CD4-positive, CD25-positive, alpha-beta regulatory T cell (primary cell): ENCODE data around the gene SYCE3. TPM values are rescaled to one million over a fixed set of nuclear protein-coding genes. Genes with fewer than 3 reads are reported as not detected.

Experiments
- ATAC-seq, 2 donors: fragments of 150-1000 bp; cut with Tn5 transposase; one replicate each; pipeline ENCODE4 v1.10.0; 2021; ENCODE audit warnings: low read depth in 2 of 2, moderate number of reproducible peaks in 2 of 2, moderate library complexity in 1 of 2
- DNase-seq, 3 donors: peaks; one replicate each; pipeline versions ENCODE4 v3.0.0 to v3.0.0-alpha.2; 2012 to 2022; ENCODE audit warnings: mixed read lengths in 1 of 3
- H3K27ac ChIP-seq: one replicate; pipeline ENCODE4 v1.7.0; 2013; ENCODE audit warnings: mild to moderate bottlenecking, low read length; ENCODE audit not compliant: insufficient read depth, poor library complexity, severe bottlenecking
- H3K27me3 ChIP-seq: one replicate; pipeline ENCODE4 v1.7.0; 2013; ENCODE audit warnings: low read length; ENCODE audit not compliant: control insufficient read depth, insufficient read depth
- H3K36me3 ChIP-seq: one replicate; pipeline ENCODE4 v1.7.0; 2013; ENCODE audit warnings: mild to moderate bottlenecking, low read length, moderate library complexity; ENCODE audit not compliant: control insufficient read depth, insufficient read depth
- H3K4me1 ChIP-seq: 2 replicates; pipeline ENCODE4 v1.7.0; 2013; ENCODE audit warnings: mild to moderate bottlenecking, low read length; ENCODE audit not compliant: insufficient read depth, control insufficient read depth, poor library complexity, severe bottlenecking
- H3K4me3 ChIP-seq: one replicate; pipeline ENCODE4 v1.7.0; 2013; ENCODE audit warnings: low read depth, mild to moderate bottlenecking, low read length, moderate library complexity
- H3K9me3 ChIP-seq, 2 experiments: 1 replicate in 1 of 2; 2 replicates in 1 of 2; pipeline ENCODE4 v1.7.0; 2013; ENCODE audit warnings: low read length in 2 of 2, mild to moderate bottlenecking in 1 of 2, moderate library complexity in 1 of 2; ENCODE audit not compliant: control insufficient read depth in 2 of 2
- H3K27ac Mint-ChIP-seq, 3 donors: one replicate each; pipeline ENCODE4 v1.8.0; 2020 to 2022; ENCODE audit warnings: mild to moderate bottlenecking in 3 of 3, mixed read lengths in 3 of 3, moderate library complexity in 2 of 3
- H3K27me3 Mint-ChIP-seq: one replicate; pipeline ENCODE4 v1.8.0; 2022; ENCODE audit warnings: mild to moderate bottlenecking, mixed read lengths
- H3K36me3 Mint-ChIP-seq: one replicate; pipeline ENCODE4 v1.8.0; 2020; ENCODE audit warnings: mixed read lengths
- H3K4me1 Mint-ChIP-seq, 4 donors: one replicate each; pipeline ENCODE4 v1.8.0; 2020 to 2022; ENCODE audit warnings: mixed read lengths in 4 of 4, mild to moderate bottlenecking in 1 of 4
- H3K4me3 Mint-ChIP-seq, 4 donors: one replicate each; pipeline ENCODE4 v1.8.0; 2020 to 2022; ENCODE audit warnings: mild to moderate bottlenecking in 4 of 4, mixed read lengths in 4 of 4, moderate library complexity in 3 of 4
- H3K9me3 Mint-ChIP-seq, 7 donors: one replicate each; pipeline ENCODE4 v1.8.0; 2020 to 2022; ENCODE audit warnings: mixed read lengths in 7 of 7, mild to moderate bottlenecking in 3 of 7, moderate library complexity in 2 of 7
- polyA plus RNA-seq, 4 donors: library from polyadenylated mRNA; unstranded; fragments of 300-500 nt; fragmentation: Illumina TruSeq; gene quantifications; one replicate each; pipeline ENCODE4 v1.2.3, GENCODE V29; 2021
- total RNA-seq: library from RNA; stranded (reverse); gene quantifications from one replicate; pipeline ENCODE4 v1.2.3, GENCODE V29; 2022

The SYCE3 gene
- total and polyA plus RNA-seq, 5 donors from 2014 or later: not detected

GRCh38 chr22:50505776-50506610 is 56.7 kb downstream of the SYCE3 start:
- Mint-ChIP-seq H3K36me3 (no peaks in the 10 kb centered on the region), H3K4me1 (peaks cover 0 to 25% (median 14%) of the 10 kb centered on the region in 4 donors), H3K4me3 (peak overlapping the region; percentile 61 to 91 (median 80)), H3K27me3 (peaks cover 4% of the 10 kb centered on the region), H3K9me3 (no peaks in the 10 kb centered on the region), H3K27ac (peak overlapping the region in 1 of 3 donors; percentile 48)
- Histone ChIP-seq H3K4me1 (peaks cover 29% of the 10 kb centered on the region), H3K4me3 (no peak overlapping the region), H3K27ac (peak overlapping the region; percentile 91), H3K27me3 (no peaks in the 10 kb centered on the region), H3K9me3 (no peaks in the 10 kb centered on the region), H3K36me3 (peaks cover 20% of the 10 kb centered on the region)
- ATAC-seq (no peak), DNase-seq (no peak)

DNA sequence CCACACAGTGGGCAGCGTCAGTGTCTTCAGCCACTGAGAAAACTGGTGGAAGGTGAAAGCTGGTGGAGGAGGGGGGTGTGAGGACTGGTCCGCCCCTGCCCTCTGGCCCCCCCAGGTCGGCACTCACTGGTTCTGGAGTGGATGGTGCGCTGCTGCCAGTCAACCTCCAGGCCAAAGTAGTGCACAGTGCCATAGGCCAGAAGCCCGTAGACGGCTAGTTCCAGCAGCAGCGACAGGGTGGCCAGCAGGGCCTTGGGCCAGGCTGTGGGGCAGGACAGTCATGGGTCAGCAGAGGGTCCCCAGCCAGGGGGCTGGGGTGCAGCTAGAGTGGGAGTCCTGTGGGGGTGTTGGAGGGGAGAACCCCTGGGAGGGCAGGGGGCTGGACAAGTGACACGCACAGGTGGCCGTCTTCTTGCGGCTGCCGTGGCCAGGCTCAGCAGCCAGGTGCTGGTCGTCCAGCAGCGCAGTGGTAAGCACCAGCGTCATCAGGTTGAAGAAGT is 57.4 kb downstream of the SYCE3 start:
- Mint-ChIP-seq H3K36me3 (no peaks in the 10 kb centered on the region), H3K27me3 (peaks cover 4% of the 10 kb centered on the region)
- DNase-seq: no peak

DNA sequence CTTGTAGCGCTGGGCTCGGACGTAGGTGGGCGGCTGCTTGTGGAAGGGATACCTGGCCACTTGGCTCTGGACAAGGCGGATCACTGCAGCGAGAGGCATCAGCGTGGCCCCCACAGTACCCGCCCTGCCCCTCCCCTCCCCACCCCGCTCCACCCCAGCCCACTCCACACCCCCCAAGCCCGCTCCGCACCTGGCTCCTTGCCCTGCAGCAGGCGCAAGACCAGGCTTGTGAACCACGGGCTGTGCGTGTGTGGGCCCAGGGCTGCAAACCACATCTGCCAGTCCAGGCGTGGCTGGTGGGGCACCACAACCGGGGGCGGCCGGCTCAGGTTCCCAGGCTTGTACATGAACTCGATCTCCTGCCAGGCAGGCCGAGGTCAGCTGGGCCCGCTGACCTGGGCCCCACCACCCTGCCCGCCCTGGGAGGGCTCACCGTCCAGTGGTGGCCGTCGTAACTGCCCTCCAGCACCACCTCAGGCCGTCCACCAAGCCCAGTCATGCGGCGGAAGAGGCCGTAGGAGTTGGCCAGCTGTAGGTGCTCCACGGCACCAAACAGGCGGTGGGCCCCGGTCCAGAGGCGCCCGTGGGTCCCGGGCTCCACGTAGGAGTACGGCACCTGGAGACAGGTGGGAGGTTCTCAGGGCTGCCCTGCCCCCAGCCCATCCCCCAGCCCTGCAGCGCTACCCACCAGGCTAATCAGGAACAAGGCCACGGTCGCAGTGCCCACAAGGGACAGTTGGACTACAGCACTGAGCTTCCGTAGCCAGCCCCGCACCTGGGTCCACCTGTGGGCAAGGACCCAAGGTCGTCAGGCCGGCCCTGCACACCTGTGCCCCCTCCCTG is 58.1 kb downstream of the SYCE3 start:
- Mint-ChIP-seq H3K36me3 (no peaks in the 10 kb centered on the region), H3K9me3 (no peaks in the 10 kb centered on the region), H3K4me1 (peaks cover 0 to 24% (median 14%) of the 10 kb centered on the region in 4 donors), H3K4me3 (no peak overlapping the region), H3K27ac (no peak overlapping the region), H3K27me3 (peaks cover 4% of the 10 kb centered on the region)
- peaks cover 29% of the 10 kb centered on the region for H3K4me1 ChIP-seq
- no peak overlapping the region for H3K27ac ChIP-seq
- no peak for ATAC-seq
- H3K9me3 ChIP-seq: no peaks in the 10 kb centered on the region
- H3K4me3 ChIP-seq: no peak overlapping the region
- no peak for DNase-seq
- peaks cover 20% of the 10 kb centered on the region for H3K36me3 ChIP-seq
- H3K27me3 ChIP-seq: no peaks in the 10 kb centered on the region

More for the DNA sequence above, 57.4 kb downstream of the SYCE3 start:
- Histone ChIP-seq H3K27me3 (no peaks in the 10 kb centered on the region), H3K36me3 (peaks cover 20% of the 10 kb centered on the region), H3K9me3 (no peaks in the 10 kb centered on the region), H3K4me3 (no peak overlapping the region), H3K4me1 (peaks cover 29% of the 10 kb centered on the region), H3K27ac (no peak overlapping the region)
- no peak for ATAC-seq
- Mint-ChIP-seq H3K4me1 (peaks cover 0 to 25% (median 14%) of the 10 kb centered on the region in 4 donors), H3K9me3 (no peaks in the 10 kb centered on the region), H3K4me3 (peak overlapping the region in 2 of 4 donors; percentile 61 to 69), H3K27ac (no peak overlapping the region)

DNA sequence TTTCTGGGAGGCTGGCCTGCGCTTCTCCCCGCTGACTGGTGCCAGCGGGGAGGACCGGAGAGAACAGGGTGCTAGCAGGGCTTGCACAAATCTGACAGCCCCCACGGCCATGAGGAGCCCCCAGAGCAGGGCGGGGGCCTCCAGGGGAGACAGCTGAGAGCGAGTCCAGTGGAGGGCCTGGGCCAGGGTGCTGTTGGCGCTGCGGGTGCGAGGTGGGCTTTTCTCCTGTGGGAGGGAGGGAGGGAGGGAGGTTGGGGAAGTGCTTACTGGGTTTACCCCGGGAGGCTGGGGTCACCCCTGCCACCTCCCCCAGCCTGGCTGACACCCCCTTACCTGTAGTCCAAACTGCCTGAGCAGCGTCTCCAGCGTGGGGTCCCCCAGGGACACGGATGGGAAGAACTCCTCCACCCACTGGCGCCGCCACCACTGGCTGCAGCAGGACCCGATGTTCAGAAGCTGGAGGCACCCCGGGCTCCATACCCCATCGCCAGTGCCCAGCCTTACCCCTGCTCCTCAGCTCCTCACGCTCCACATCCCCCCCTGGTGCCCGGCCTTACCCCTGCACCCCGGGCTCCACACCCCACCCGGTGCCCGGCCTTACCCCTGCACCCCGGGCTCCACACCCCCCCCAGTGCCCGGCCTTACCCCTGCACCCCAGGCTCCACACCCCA is 59.1 kb downstream of the SYCE3 start:
- no peak overlapping the region for H3K27ac Mint-ChIP-seq
- ATAC-seq: no peak
- no peak for DNase-seq
- no peaks in the 10 kb centered on the region for H3K9me3 Mint-ChIP-seq
- Histone ChIP-seq H3K4me3 (no peak overlapping the region), H3K36me3 (peaks cover 20% of the 10 kb centered on the region), H3K27me3 (no peaks in the 10 kb centered on the region), H3K4me1 (peaks cover 19% of the 10 kb centered on the region), H3K27ac (no peak overlapping the region), H3K9me3 (no peaks in the 10 kb centered on the region)
- H3K36me3 Mint-ChIP-seq: no peaks in the 10 kb centered on the region
- H3K4me3 Mint-ChIP-seq: no peak overlapping the region
- peaks cover under 1% of the 10 kb centered on the region for H3K27me3 Mint-ChIP-seq
- peaks cover 0 to 16% (median 5%) of the 10 kb centered on the region in 4 donors for H3K4me1 Mint-ChIP-seq

- no peak overlapping the region for H3K27ac Mint-ChIP-seq
Measured at GRCh38 chr22:50502628-50503474, 59.9 kb downstream of the SYCE3 start.

GRCh38 chr22:50502096-50502495 is 60.6 kb downstream of the SYCE3 start:
- H3K4me1 Mint-ChIP-seq: peaks cover 0 to 14% (median 4%) of the 10 kb centered on the region in 4 donors
- Histone ChIP-seq H3K27ac (no peak overlapping the region), H3K27me3 (no peaks in the 10 kb centered on the region), H3K36me3 (peaks cover 20% of the 10 kb centered on the region), H3K4me1 (peaks cover 16% of the 10 kb centered on the region), H3K4me3 (no peak overlapping the region), H3K9me3 (no peaks in the 10 kb centered on the region)
- ATAC-seq (no peak), DNase-seq (no peak)
- peak overlapping the region in 1 of 4 donors; percentile 77 for H3K4me3 Mint-ChIP-seq
- no peaks in the 10 kb centered on the region for H3K36me3 Mint-ChIP-seq
- no peaks in the 10 kb centered on the region for H3K27me3 Mint-ChIP-seq
- no peak overlapping the region for H3K27ac Mint-ChIP-seq
- no peaks in the 10 kb centered on the region for H3K9me3 Mint-ChIP-seq

More at GRCh38 chr22:50502628-50503474, 59.9 kb downstream of the SYCE3 start:
- Histone ChIP-seq H3K9me3 (no peaks in the 10 kb centered on the region), H3K4me1 (peaks cover 16% of the 10 kb centered on the region), H3K4me3 (no peak overlapping the region), H3K27ac (no peak overlapping the region), H3K27me3 (no peaks in the 10 kb centered on the region), H3K36me3 (peaks cover 20% of the 10 kb centered on the region)
- ATAC-seq (no peak), DNase-seq (no peak)
- H3K4me3 Mint-ChIP-seq: no peak overlapping the region
- no peaks in the 10 kb centered on the region for H3K27me3 Mint-ChIP-seq
- peaks cover 0 to 17% (median 4%) of the 10 kb centered on the region in 4 donors for H3K4me1 Mint-ChIP-seq
- H3K36me3 Mint-ChIP-seq: no peaks in the 10 kb centered on the region
- no peaks in the 10 kb centered on the region for H3K9me3 Mint-ChIP-seq
